Activated naive CD4-positive, alpha-beta T cell treated with anti-CD3 and anti-CD28 coated beads, Interleukin-2, amount 50 U/mL, for 24 hours (primary cell): ENCODE measurements around the gene ZNF726.
"Not testable (repeated sequence)": the region's sequence is repeated elsewhere in the genome, so short reads cannot be mapped to it uniquely, and the experiment has no call there.

Experiments
- H3K27ac Mint-ChIP-seq: one replicate; pipeline ENCODE4 v1.8.0; 2021; ENCODE audit warnings: mild to moderate bottlenecking, mixed read lengths
- H3K27me3 Mint-ChIP-seq: one replicate; pipeline ENCODE4 v1.8.0; 2021; ENCODE audit warnings: mixed read lengths
- H3K36me3 Mint-ChIP-seq: one replicate; pipeline ENCODE4 v1.8.0; 2021; ENCODE audit warnings: mixed read lengths
- H3K4me1 Mint-ChIP-seq: one replicate; pipeline ENCODE4 v1.8.0; 2021; ENCODE audit warnings: mixed read lengths
- H3K4me3 Mint-ChIP-seq: one replicate; pipeline ENCODE4 v1.8.0; 2021; ENCODE audit warnings: mild to moderate bottlenecking, mixed read lengths
- H3K9me3 Mint-ChIP-seq: one replicate; pipeline ENCODE4 v1.8.0; 2021; ENCODE audit warnings: mixed read lengths

Gene ZNF726

DNA sequence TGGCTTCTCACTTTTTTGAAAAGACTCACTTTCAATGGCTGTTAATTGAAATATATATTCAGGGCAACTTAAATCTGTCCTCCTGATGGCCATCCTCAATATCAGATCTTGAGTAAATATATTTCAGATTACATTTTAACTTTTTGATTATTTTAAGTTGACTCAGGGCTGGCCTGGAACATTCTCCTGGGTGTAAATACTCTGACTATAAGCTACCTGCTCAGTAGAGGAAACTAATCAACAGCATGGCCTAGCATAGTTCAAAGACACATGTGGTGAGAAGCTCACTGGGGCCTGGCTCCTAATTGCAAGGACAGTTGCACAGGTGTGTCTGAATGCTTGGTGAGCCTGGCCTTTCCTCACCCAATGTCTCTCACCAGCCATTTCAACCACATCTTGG lies 5.5 kb upstream of the ZNF726 start:
- Mint-ChIP-seq H3K27ac (no peak overlapping the region), H3K36me3 (peaks cover 2% of the 10 kb centered on the region), H3K9me3 (peaks cover 9% of the 10 kb centered on the region), H3K27me3 (no peaks in the 10 kb centered on the region), H3K4me3 (no peak overlapping the region), H3K4me1 (no peaks in the 10 kb centered on the region)

DNA sequence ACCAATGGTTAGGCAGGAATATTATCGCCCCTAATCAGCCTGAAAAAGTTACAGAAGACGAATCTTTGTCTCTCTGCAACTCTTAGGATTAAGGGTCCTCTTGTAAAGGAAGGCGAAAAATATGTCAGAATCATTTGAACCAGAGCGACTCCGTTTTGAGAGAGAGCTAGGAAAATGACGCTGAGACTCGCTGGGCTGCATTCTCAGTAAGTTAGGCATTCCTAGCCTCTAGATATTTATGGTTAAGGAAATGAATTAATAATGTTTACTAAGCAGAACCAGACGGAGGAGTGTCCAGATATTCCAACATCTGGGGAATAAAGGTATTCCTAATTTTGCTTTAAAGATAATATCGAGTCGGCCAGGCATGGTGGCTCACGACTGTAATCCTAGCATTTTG lies 755 bp upstream of the ZNF726 start:
- Mint-ChIP-seq H3K4me3 (peak overlapping the region; percentile 94), H3K27ac (no peak overlapping the region), H3K36me3 (no peaks in the 10 kb centered on the region), H3K27me3 (no peaks in the 10 kb centered on the region), H3K4me1 (peaks cover 9% of the 10 kb centered on the region), H3K9me3 (no peaks in the 10 kb centered on the region)

DNA sequence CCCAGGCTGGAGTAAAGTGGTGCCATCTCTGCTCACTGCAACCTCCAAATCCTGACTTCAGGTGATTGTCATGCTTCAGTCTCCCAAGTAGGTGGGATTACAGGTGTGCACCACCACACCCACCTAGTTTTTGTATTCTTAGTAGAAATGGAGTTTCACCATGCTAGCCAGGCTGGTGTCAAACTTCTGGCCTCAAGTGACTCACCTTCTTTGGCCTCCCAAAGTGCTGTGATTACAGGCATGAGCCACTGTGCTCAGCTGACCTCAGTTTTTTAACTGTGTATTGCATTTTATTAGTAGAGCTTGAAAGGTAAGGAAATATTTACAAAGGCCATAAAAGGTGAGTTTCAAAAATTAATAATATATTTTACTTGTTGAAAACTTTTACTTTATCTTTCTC lies 2.3 kb downstream of the ZNF726 start:
- Mint-ChIP-seq H3K36me3 (peaks cover 8% of the 10 kb centered on the region), H3K4me1 (peaks cover 9% of the 10 kb centered on the region), H3K27me3 (no peaks in the 10 kb centered on the region), H3K9me3 (no peaks in the 10 kb centered on the region), H3K27ac (no peak overlapping the region), H3K4me3 (no peak overlapping the region)

DNA sequence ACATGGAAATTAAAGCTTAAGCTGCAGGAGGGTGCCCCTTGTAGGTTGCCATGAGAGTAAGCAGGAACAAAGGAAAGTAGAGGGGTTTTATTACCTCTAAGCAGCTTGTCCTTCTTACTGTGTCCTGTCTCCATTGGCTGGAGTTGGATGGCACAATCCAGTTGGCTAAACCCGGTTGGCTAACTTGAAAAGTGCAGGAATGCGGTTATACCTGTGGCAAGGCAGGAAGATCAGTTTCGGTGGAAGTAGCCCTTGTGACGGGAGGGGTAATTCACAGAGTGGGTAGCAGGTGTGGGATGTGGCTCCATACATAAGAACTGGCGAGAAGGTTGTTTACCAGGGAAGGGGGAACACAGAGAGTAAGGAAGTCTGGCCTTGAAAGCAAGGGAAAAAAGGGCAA lies 3.2 kb downstream of the ZNF726 start:
- no peak overlapping the region for H3K27ac Mint-ChIP-seq

DNA sequence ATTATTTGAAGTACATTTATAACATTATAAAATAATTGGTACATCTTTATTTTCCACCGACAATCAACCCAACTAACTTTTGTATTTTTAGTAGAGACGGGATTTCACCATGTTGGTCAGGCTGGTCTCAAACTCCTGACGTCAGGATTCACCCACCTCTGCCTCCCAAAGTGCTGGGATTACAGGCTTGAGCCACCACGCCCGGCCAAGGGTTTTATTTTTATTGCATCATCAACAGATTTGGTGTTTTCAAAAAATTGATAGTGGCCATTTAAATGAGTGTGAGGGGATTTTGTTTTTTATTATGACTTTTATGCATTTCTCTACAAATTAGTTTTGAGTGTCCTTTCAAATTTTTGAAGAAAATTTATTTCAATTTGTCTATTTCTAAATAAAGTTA lies 10.6 kb downstream of the ZNF726 start:
- no peaks in the 10 kb centered on the region for H3K27me3 Mint-ChIP-seq
- H3K36me3 Mint-ChIP-seq: peaks cover 22% of the 10 kb centered on the region
- peaks cover 7% of the 10 kb centered on the region for H3K9me3 Mint-ChIP-seq
- H3K27ac Mint-ChIP-seq: no peak overlapping the region
- no peaks in the 10 kb centered on the region for H3K4me1 Mint-ChIP-seq
- no peak overlapping the region for H3K4me3 Mint-ChIP-seq

More for the DNA sequence above, 3.2 kb downstream of the ZNF726 start:
- Mint-ChIP-seq H3K4me1 (peaks cover 9% of the 10 kb centered on the region), H3K36me3 (peaks cover 10% of the 10 kb centered on the region), H3K4me3 (no peak overlapping the region), H3K9me3 (no peaks in the 10 kb centered on the region), H3K27me3 (no peaks in the 10 kb centered on the region)

DNA sequence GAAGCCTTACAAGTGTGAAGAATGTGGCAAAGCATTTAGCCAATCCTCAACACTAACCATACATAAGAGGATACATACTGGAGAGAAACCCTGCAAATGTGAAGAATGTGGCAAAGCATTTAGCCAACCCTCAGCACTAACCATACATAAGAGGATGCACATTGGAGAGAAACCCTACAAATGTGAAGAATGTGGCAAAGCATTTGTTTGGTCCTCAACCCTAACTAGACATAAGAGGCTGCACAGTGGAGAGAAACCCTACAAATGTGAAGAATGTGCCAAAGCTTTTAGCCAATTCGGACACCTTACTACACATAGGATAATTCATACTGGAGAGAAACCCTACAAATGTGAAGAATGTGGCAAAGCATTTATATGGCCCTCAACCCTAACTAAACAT lies 18.2 kb downstream of the ZNF726 start:
- peaks cover 33% of the 10 kb centered on the region for H3K36me3 Mint-ChIP-seq
- H3K4me1 Mint-ChIP-seq: no peaks in the 10 kb centered on the region
- H3K27me3 Mint-ChIP-seq: no peaks in the 10 kb centered on the region
- H3K9me3 Mint-ChIP-seq: peaks cover 31% of the 10 kb centered on the region
- H3K4me3 Mint-ChIP-seq: no peak overlapping the region
- H3K27ac Mint-ChIP-seq: no peak overlapping the region

DNA sequence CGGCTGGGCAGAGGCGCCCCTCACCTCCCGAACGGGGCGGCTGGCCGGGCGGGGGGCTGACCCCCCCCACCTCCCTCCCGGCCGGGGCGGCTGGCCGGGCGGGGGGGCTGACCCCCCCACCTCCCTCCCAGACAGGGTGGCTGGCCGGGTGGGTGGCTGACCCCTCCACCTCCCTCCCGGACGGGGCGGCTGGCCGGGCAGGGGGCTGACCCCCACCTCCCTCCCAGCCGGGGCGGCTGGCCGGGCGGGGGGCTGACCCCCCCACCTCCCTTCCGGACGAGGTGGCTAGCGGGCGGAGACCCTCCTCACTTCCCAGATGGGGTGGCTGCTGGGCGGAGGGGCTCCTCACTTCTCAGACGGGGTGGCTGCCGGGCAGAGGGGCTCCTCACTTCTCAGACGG lies 22.3 kb downstream of the ZNF726 start:
- not testable (repeated sequence) for H3K27ac Mint-ChIP-seq, H3K27me3 Mint-ChIP-seq, H3K4me1 Mint-ChIP-seq, H3K4me3 Mint-ChIP-seq
- Mint-ChIP-seq H3K9me3 (peaks cover 34% of the 10 kb centered on the region), H3K36me3 (peaks cover 23% of the 10 kb centered on the region)

DNA sequence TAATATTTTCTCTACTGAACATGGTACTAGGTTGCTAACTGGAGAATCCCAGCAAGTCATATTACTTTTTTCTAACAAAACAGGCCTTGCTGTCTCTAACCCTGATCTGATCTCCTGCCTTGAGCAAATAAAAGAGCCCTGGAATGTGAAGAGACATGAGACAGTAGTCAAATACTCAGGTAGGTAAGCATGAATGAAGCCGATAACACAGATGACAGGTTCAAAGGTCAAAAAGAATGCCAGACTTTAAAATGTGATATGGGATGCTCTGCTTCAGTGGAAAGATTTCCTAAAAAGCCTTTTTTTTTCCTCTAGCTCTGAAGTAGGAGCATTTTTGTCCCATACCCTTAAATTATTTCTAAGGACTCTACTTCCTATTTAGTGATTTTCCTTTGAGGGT lies 28.7 kb downstream of the ZNF726 start:
- H3K36me3 Mint-ChIP-seq: peaks cover 30% of the 10 kb centered on the region
- no peak overlapping the region for H3K4me3 Mint-ChIP-seq
- H3K4me1 Mint-ChIP-seq: peaks cover 19% of the 10 kb centered on the region
- peaks cover 31% of the 10 kb centered on the region for H3K9me3 Mint-ChIP-seq
- no peak overlapping the region for H3K27ac Mint-ChIP-seq
- no peaks in the 10 kb centered on the region for H3K27me3 Mint-ChIP-seq

DNA sequence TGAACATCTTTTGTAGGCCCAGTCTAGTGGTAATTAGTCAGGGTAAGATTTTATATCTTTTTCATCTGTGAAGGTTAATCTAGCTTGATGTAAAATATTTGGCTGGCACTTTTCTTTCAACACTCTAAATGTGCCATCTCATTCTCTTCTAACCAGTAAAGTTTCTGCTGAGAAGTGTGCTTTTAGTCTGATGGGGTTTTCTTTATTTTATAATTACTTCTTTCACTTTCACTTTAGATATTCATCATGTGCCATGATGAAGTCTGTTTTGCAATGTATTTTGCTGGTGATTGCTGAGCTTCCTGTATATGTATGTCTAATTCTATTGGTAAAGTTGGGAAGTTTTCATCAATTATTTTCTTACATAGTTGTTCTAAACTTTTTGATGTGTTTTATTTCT lies 31.9 kb downstream of the ZNF726 start:
- Mint-ChIP-seq H3K36me3 (peaks cover 29% of the 10 kb centered on the region), H3K27me3 (no peaks in the 10 kb centered on the region), H3K4me1 (peaks cover 19% of the 10 kb centered on the region), H3K27ac (peak overlapping the region; percentile 8), H3K9me3 (peaks cover 32% of the 10 kb centered on the region), H3K4me3 (no peak overlapping the region)

DNA sequence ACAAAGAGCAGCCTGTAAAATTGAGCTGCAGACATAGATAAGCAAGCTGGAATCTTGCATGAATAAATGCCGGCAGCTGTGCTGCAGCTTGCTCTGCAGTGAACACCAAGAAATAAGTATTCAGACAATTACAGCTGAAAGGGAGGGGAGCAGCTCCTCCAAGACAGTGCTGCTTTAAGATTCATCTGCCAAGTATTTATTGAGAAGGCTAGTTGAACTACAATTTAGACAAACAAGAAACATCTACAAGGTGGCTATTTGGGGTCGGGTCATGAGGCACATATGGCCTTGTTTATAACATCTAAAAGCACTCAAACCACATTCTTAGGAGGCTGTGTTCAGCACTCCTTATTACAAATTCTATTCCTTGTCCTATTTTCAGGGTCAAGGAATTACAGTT lies 34.9 kb downstream of the ZNF726 start:
- peaks cover 18% of the 10 kb centered on the region for H3K36me3 Mint-ChIP-seq
- H3K4me1 Mint-ChIP-seq: peaks cover 19% of the 10 kb centered on the region
- H3K27ac Mint-ChIP-seq: no peak overlapping the region
- H3K9me3 Mint-ChIP-seq: peaks cover 17% of the 10 kb centered on the region
- no peaks in the 10 kb centered on the region for H3K27me3 Mint-ChIP-seq
- H3K4me3 Mint-ChIP-seq: no peak overlapping the region

DNA sequence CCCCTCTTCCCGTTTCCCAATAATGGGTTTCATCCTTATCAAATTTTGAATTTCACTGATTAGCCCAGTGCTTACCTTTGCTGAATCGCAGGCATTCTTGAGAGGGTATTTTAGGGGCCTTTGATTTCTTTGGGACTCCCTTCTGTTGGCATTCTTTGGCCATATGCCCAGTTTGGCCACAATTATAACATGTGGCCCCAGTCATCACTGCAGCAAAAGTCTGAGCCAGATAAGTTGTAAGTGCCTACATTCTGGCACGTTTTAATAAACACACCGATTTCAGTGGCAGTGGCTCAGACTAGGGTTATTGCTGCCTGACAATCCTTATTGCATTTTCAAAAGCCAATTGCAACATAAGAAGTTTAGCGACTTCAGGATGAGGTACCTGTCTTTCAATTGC lies 41.4 kb downstream of the ZNF726 start:
- Mint-ChIP-seq H3K4me3 (no peak overlapping the region), H3K9me3 (peaks cover 9% of the 10 kb centered on the region), H3K36me3 (peaks cover 3% of the 10 kb centered on the region), H3K4me1 (no peaks in the 10 kb centered on the region), H3K27ac (no peak overlapping the region), H3K27me3 (peaks cover 1% of the 10 kb centered on the region)

DNA sequence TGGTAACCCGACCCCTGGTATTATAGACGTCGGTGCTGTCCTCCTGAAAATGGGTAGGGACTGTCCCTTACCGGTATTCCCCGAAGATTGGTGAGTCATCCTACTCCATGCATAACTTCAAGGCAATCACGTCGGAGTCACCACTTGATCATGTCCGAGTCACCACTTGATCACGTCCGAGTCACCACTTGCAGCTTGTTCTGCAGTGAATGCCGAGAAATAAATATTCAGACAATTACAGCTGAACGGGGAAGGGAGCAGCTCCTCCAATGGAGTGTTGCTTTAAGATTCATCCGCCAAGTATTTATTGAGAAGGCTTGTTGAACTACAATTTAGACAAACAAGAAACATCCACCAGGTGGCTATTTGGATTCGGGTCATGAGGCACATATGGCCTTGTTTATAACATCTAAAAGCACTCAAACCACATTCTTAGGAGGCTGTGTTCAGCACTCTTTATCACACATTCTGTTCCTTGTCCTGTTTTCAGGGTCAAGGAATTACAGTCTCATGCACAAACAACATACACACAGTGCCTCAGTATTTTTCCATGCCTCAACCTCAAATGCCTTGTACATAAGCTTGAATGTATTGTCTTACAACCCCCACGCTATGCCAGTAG lies 43.1 kb downstream of the ZNF726 start:
- H3K9me3 Mint-ChIP-seq: peaks cover 14% of the 10 kb centered on the region
- no peaks in the 10 kb centered on the region for H3K4me1 Mint-ChIP-seq
- H3K27ac Mint-ChIP-seq: no peak overlapping the region
- H3K27me3 Mint-ChIP-seq: peaks cover 1% of the 10 kb centered on the region
- no peak overlapping the region for H3K4me3 Mint-ChIP-seq
- H3K36me3 Mint-ChIP-seq: peaks cover 1% of the 10 kb centered on the region

DNA sequence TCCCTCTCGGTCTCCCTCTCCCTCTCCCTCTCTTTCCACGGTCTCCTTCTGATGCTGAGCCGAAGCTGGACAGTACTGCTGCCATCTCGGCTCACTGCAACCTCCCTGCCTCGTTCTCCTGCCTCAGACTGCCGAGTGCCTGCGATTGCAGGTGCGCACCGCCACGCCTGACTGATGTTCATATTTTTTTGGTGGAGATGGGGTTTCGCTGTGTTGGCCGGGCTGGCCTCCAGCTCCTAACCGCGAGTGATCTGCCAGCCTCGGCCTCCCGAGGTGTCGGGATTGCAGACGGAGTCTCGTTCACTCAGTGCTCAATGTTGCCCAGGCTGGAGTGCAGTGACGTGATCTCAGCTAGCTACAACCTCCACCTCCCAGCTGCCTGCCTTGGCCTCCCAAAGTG lies 48.7 kb downstream of the ZNF726 start:
- H3K4me3 Mint-ChIP-seq, H3K4me1 Mint-ChIP-seq, H3K36me3 Mint-ChIP-seq, H3K27ac Mint-ChIP-seq, H3K27me3 Mint-ChIP-seq: not testable (repeated sequence)
- peaks cover 13% of the 10 kb centered on the region for H3K9me3 Mint-ChIP-seq

DNA sequence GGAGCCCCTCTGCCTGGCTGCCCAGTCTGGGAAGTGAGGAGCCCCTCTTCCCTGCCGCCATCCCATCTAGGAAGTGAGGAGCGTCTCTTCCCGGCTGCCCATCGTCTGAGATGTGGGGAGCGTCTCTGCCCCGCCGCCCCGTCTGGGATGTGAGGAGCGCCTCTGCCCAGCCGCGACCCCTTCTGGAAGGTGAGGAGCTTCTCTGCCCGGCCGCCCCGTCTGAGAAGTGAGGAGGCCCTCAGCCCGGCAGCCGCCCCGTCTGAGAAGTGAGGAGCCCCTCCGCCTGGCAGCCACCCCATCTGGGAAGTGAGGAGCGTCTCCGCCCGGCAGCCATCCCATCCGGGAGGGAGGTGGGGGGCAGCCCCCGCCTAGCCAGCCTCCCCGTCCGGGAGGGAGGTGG lies 49.2 kb downstream of the ZNF726 start:
- peaks cover 14% of the 10 kb centered on the region for H3K27me3 Mint-ChIP-seq
- not testable (repeated sequence) for H3K4me1 Mint-ChIP-seq, H3K36me3 Mint-ChIP-seq, H3K27ac Mint-ChIP-seq, H3K4me3 Mint-ChIP-seq
- peaks cover 13% of the 10 kb centered on the region for H3K9me3 Mint-ChIP-seq

DNA sequence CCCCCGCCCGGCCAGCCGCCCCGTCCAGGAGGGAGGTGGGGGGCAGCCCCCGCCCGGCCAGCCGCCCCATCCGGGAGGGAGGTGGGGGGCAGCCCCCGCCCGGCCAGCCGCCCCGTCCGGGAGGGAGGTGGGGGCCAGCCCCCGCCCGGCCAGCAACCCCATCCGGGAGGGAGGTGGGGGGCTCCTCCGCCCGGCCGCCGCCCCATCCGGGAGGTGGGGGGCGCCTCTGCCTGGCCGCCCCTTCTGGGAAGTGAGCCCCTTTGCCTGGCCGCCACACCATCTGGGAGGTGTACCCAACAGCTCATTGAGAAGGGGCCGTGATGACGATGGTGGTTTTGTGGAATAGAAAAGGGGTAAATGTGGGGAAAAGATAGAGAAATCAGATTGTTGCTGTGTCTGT lies 49.6 kb downstream of the ZNF726 start:
- H3K9me3 Mint-ChIP-seq: peaks cover 13% of the 10 kb centered on the region
- not testable (repeated sequence) for H3K36me3 Mint-ChIP-seq, H3K4me1 Mint-ChIP-seq, H3K27ac Mint-ChIP-seq, H3K4me3 Mint-ChIP-seq
- H3K27me3 Mint-ChIP-seq: peaks cover 15% of the 10 kb centered on the region

DNA sequence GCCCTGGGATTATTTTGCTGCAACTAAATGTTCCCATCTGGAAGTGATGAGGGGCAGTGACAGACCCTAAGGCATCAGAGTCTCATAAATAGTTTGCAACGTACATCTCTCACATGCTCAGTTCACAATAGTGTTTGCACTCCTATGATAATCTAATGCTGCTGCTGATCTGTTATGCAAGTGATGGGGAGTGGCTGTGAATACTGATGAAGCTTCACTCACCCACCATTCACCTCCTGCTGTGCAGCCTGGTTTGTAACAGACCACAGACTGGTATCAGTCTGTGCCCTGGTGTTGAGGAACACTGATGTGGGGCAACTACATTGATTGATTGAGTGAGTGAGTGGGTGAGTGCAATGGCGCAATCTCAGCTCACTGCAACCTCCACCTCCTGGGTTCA lies 54.9 kb downstream of the ZNF726 start:
- Mint-ChIP-seq H3K4me1 (peaks cover 5% of the 10 kb centered on the region), H3K9me3 (peaks cover 5% of the 10 kb centered on the region), H3K4me3 (no peak overlapping the region), H3K27me3 (peaks cover 34% of the 10 kb centered on the region), H3K36me3 (no peaks in the 10 kb centered on the region), H3K27ac (no peak overlapping the region)

DNA sequence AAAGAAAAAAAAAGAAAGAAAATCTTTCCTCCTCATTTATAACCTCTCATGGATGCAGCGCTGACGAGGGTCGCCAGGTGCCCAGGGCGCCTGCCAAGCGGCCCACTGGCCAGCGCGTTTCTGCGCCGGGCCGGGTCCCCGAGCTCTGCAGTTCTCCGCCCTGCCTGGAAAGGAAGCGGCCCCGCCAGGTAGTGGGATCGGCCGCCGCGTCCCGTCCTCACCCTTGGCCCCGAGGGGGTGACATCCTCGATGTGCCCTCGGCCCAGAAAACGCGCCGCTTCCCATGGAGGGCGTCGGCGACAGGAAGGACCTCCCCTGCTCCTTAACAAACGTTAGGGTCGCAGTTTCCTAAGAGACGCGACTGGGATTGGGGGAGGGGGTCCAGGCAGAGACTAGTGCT lies 56.9 kb downstream of the ZNF726 start:
- Mint-ChIP-seq H3K36me3 (no peaks in the 10 kb centered on the region), H3K9me3 (no peaks in the 10 kb centered on the region), H3K4me1 (peaks cover 5% of the 10 kb centered on the region), H3K4me3 (no peak overlapping the region), H3K27me3 (peaks cover 30% of the 10 kb centered on the region), H3K27ac (no peak overlapping the region)
